ENCODE measurements around the gene QPCT. TPM values are rescaled to one million over a fixed set of nuclear protein-coding genes. Genes with fewer than 3 reads are reported as not detected.

Gene QPCT
- total RNA-seq, 4 donors from 2014 or later = 1.5 to 4.8 (median 3.1) TPM

- Histone ChIP-seq H3K36me3 (no peaks in the 10 kb centered on the region), H3K27me3 (no peaks in the 10 kb centered on the region), H3K4me3 (peak overlapping the region in 3 of 4 donors; percentile 57 to 79 (median 78)), H3K9me3 (no peaks in the 10 kb centered on the region), H3K4me1 (peaks cover 0 to 39% (median 4%) of the 10 kb centered on the region in 4 donors), H3K27ac (peak overlapping the region; percentile 55 to 97 (median 94))
- DNase-seq (ENCODE audit: low spot score in 2 of 2) = peak in 1 of 2 donors; percentile 60
- TF ChIP-seq EP300 (IDR thresholded peaks at IDR 0.05) (peak in 1 of 2 donors; percentile 53), POLR2A (IDR thresholded peaks at IDR 0.05) (peak in 1 of 2 donors; percentile 21)
- TF ChIP-seq, protein P1, sequence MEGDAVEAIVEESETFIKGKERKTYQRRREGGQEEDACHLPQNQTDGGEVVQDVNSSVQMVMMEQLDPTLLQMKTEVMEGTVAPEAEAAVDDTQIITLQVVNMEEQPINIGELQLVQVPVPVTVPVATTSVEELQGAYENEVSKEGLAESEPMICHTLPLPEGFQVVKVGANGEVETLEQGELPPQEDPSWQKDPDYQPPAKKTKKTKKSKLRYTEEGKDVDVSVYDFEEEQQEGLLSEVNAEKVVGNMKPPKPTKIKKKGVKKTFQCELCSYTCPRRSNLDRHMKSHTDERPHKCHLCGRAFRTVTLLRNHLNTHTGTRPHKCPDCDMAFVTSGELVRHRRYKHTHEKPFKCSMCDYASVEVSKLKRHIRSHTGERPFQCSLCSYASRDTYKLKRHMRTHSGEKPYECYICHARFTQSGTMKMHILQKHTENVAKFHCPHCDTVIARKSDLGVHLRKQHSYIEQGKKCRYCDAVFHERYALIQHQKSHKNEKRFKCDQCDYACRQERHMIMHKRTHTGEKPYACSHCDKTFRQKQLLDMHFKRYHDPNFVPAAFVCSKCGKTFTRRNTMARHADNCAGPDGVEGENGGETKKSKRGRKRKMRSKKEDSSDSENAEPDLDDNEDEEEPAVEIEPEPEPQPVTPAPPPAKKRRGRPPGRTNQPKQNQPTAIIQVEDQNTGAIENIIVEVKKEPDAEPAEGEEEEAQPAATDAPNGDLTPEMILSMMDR (IDR thresholded peaks at IDR 0.05) = no peak
- WGBS, 2 donors = 2 to 4% methylated on average over 2 of the region's 2 CpGs
Observed at GRCh38 chr2:37326285-37326684, 18.1 kb upstream of the QPCT start.

- H3K9me3 ChIP-seq = no peaks in the 10 kb centered on the region
- H3K4me3 ChIP-seq = peak overlapping the region in 2 of 4 donors; percentile 15 to 79
- TF ChIP-seq, protein P1 (IDR thresholded peaks at IDR 0.05) = no peak
- TF ChIP-seq EP300 (IDR thresholded peaks at IDR 0.05) (no peak), POLR2A (IDR thresholded peaks at IDR 0.05) (no peak)
- H3K27me3 ChIP-seq = no peaks in the 10 kb centered on the region
- H3K27ac ChIP-seq = peak overlapping the region in 3 of 4 donors; percentile 55 to 97 (median 94)
- no peak for DNase-seq (ENCODE audit: low spot score in 2 of 2)
- H3K4me1 ChIP-seq = peaks cover 0 to 31% (median 4%) of the 10 kb centered on the region in 4 donors
- 74 to 78% methylated on average over 8 of the region's 8 CpGs for WGBS, 2 donors
- H3K36me3 ChIP-seq = no peaks in the 10 kb centered on the region
Observed at GRCh38 chr2:37326866-37327634, 17.4 kb upstream of the QPCT start.

GRCh38 chr2:37330681-37331080 is 13.7 kb upstream of the QPCT start:
- DNase-seq (ENCODE audit: low spot score in 2 of 2) = no peak
- H3K27ac ChIP-seq = no peak overlapping the region
- peaks cover 0 to 14% (median 1%) of the 10 kb centered on the region in 4 donors for H3K4me1 ChIP-seq
- no peaks in the 10 kb centered on the region for H3K27me3 ChIP-seq
- TF ChIP-seq POLR2A (IDR thresholded peaks at IDR 0.05) (no peak), EP300 (IDR thresholded peaks at IDR 0.05) (no peak)
- TF ChIP-seq, protein P1 (IDR thresholded peaks at IDR 0.05) = no peak
- no peak overlapping the region for H3K4me3 ChIP-seq
- no peaks in the 10 kb centered on the region for H3K36me3 ChIP-seq
- no peaks in the 10 kb centered on the region for H3K9me3 ChIP-seq

GRCh38 chr2:37332560-37332959 is 11.9 kb upstream of the QPCT start:
- no peak for DNase-seq (ENCODE audit: low spot score in 2 of 2)
- H3K9me3 ChIP-seq = no peaks in the 10 kb centered on the region
- 87 to 91% methylated on average over 3 of the region's 3 CpGs for WGBS, 2 donors

DNA sequence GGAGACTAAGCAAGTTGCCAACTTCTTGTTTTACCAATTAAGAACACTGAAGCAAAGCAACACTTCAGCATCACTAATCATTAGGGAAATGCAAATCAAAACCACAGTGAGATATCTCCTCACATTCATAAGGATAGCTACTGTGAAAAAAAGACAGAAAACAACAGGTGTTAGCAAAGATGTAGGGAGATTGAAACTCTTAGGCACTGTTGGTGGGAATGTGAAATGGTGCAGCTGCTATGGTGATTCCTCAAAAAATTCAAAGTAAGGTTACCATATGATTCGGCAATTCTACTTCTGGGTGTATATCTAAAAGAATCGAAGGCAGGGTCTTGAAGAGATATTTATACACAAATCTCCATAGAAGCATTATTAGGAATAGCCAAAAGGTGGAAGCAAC is 11.2 kb upstream of the QPCT start:
- no peak overlapping the region for H3K27ac ChIP-seq
- no peak overlapping the region for H3K4me3 ChIP-seq
- TF ChIP-seq EP300 (IDR thresholded peaks at IDR 0.05) = no peak
- TF ChIP-seq POLR2A (IDR thresholded peaks at IDR 0.05) = no peak
- TF ChIP-seq, protein P1 (IDR thresholded peaks at IDR 0.05) = no peak
- WGBS, 2 donors = 95 to 99% methylated on average over 2 of the region's 2 CpGs
- no peaks in the 10 kb centered on the region for H3K36me3 ChIP-seq
- H3K9me3 ChIP-seq = no peaks in the 10 kb centered on the region
- H3K27me3 ChIP-seq = no peaks in the 10 kb centered on the region
- H3K4me1 ChIP-seq = no peaks in the 10 kb centered on the region
- no peak for DNase-seq (ENCODE audit: low spot score in 2 of 2)

More at GRCh38 chr2:37332560-37332959, 11.9 kb upstream of the QPCT start:
- no peak overlapping the region for H3K4me3 ChIP-seq
- no peaks in the 10 kb centered on the region for H3K27me3 ChIP-seq
- H3K4me1 ChIP-seq = no peaks in the 10 kb centered on the region
- no peak overlapping the region for H3K27ac ChIP-seq
- H3K36me3 ChIP-seq = no peaks in the 10 kb centered on the region
- TF ChIP-seq EP300 (IDR thresholded peaks at IDR 0.05) (no peak), POLR2A (IDR thresholded peaks at IDR 0.05) (no peak)
- TF ChIP-seq, protein P1 (IDR thresholded peaks at IDR 0.05) = no peak

All from tibial nerve (tissue), 4 donors.